ENCODE results near the gene NUDT11. TPM values are rescaled to one million over a fixed set of nuclear protein-coding genes. Genes with fewer than 3 reads are reported as not detected.
A peak's percentile ranks its signal among the peaks of the same experiment; 100 is the strongest.

NUDT11 gene
- total and polyA plus RNA-seq, 2 donors (not counting 1 experiment from before 2014, with no cell fraction given): 0.10 TPM; not detected in 1

DNA sequence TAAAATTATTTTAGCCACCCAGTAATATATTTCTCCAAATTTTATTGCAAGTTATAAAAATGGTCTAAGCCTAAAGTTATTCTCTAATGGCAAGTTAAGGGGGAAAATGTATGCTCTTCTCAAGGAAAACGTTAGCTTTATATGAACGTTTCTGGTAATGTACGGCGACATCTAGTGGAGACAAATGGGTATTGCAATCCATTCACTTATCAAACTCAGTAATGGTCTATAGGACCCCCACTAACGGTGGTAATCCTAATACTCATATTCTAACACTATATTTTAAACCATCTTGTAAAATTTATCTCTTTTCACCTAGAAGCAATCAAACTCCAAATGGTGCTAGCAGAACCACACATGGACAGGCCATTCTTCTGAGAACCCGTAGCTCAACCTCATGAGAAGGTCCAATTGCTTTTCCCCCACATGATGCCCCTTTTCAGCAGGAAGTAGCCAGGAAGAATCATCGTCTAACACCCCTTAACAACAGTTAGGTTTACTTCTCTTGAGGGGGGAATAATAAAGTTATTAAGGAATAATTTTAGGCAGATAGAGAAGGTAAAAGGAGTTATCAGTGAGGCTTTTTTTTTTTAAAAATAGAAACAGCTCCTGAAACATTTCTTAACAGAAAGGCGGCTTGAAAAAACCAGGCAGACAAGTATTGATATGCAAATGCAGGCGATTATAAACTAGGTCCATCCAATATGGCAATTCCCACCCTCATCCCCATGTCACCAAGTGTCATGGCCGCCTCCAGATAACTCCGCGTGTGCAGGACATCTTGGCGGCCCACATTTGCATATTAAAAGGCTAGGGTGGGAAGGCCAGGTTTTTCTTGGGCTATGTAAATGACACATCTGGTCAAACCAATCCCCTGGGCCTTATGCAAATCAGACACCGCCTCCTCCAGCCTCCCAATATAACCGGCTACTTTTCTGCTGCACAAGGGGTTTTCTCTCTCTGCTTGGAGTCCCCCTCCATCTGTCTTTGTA, 35.0 kb downstream of the NUDT11 start:
- WGBS (ENCODE audit: insufficient coverage): no CpG with 5 or more reads among the region's 15 CpGs
- Histone ChIP-seq H3K4me1 (ENCODE audit: control insufficient read depth in 2 of 2, insufficient read depth in 2 of 2, low read length in 2 of 2) (no peaks in the 10 kb centered on the region), H3K27me3 (replicated peaks in 1 of 4; ENCODE audit: control extremely low read depth in 1 of 4, control insufficient read depth in 3 of 4, insufficient read depth in 4 of 4, low read length in 3 of 4) (no peaks in the 10 kb centered on the region), H3K27ac (ENCODE audit: low read length in 2 of 2) (no peak overlapping the region), H4K20me1 (ENCODE audit: control insufficient read depth, insufficient read depth, low read length, poor library complexity, severe bottlenecking) (no peaks in the 10 kb centered on the region), H3K4me2 (replicated peaks; ENCODE audit: low read depth, low read length, poor library complexity, severe bottlenecking) (no peak overlapping the region), H3K4me3 (ENCODE audit: control extremely low read depth in 1 of 5, extremely low read depth in 1 of 5, insufficient read depth in 1 of 5, low read depth in 2 of 5, low read length in 4 of 5) (no peak overlapping the region), H3K9ac (ENCODE audit: low read length) (no peak overlapping the region), H3K36me3 (replicated peaks in 1 of 2; ENCODE audit: control extremely low read depth in 1 of 2, control insufficient read depth in 1 of 2, extremely low read depth in 1 of 2, insufficient read depth in 2 of 2, low read length in 1 of 2) (no peaks in the 10 kb centered on the region), H3K79me2 (ENCODE audit: control insufficient read depth, insufficient read depth, low read length) (no peaks in the 10 kb centered on the region), H3K9me3 (ENCODE audit: control extremely low read depth in 1 of 3, control insufficient read depth in 2 of 3, insufficient read depth in 1 of 3, low read length in 2 of 3) (no peaks in the 10 kb centered on the region), H2AFZ (ENCODE audit: insufficient read depth, low read depth, low read length, poor library complexity, severe bottlenecking) (peak overlapping the region; percentile 2)
- no peak for ATAC-seq (ENCODE audit: low read depth)
- H3K4me3 Mint-ChIP-seq: no peak overlapping the region
- H3K4me1 Mint-ChIP-seq: no peaks in the 10 kb centered on the region
- H3K27me3 Mint-ChIP-seq: no peaks in the 10 kb centered on the region
- no peak overlapping the region for H3K27ac Mint-ChIP-seq
- ChIA-PET POLR2A (no interaction called here), CTCF (interaction anchor here (0.5 to 7.7 kb wide), 10 partner anchors 9 to 1158 kb away, joined by 3 to 65 read pairs (median 5); no protein-coding TSS in a partner anchor)
- TF ChIP-seq, protein P1, sequence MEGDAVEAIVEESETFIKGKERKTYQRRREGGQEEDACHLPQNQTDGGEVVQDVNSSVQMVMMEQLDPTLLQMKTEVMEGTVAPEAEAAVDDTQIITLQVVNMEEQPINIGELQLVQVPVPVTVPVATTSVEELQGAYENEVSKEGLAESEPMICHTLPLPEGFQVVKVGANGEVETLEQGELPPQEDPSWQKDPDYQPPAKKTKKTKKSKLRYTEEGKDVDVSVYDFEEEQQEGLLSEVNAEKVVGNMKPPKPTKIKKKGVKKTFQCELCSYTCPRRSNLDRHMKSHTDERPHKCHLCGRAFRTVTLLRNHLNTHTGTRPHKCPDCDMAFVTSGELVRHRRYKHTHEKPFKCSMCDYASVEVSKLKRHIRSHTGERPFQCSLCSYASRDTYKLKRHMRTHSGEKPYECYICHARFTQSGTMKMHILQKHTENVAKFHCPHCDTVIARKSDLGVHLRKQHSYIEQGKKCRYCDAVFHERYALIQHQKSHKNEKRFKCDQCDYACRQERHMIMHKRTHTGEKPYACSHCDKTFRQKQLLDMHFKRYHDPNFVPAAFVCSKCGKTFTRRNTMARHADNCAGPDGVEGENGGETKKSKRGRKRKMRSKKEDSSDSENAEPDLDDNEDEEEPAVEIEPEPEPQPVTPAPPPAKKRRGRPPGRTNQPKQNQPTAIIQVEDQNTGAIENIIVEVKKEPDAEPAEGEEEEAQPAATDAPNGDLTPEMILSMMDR (IDR thresholded peaks at IDR 0.05): peak; percentile 78
- TF ChIP-seq EZH2 (IDR thresholded peaks at IDR 0.05; ENCODE audit: borderline replicate concordance, insufficient read depth, low read depth, low read length, poor library complexity, severe bottlenecking): no peak
- no peaks in the 10 kb centered on the region for H3K9me3 Mint-ChIP-seq (ENCODE audit: insufficient read depth)
- intact Hi-C loops (cut with micrococcal nuclease): loop anchor here (1.0 kb wide), 1 partner anchor 125 kb away; no protein-coding TSS in a partner anchor
- DNase-seq: peak; percentile 61

DNA sequence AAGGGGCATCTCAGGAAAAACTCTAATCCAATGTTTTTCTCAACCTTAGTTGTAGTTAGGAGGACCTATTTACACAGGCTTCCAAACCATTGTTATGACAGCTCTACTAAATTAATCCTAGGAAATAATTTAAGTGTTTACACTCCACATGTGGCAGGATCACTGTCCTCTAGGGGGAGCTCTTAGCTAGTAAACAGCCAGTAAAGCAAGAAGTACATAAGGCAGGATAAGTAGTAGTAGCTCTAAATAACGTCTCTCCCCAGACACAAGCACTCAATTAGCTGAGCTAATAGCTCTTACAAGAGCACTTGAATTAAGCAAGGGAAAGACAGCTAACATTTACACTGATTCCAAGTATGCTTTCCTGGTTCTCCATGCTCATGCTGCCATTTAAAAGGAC, 37.3 kb downstream of the NUDT11 start:
- Histone ChIP-seq H3K79me2 (ENCODE audit: control insufficient read depth, insufficient read depth, low read length) (no peaks in the 10 kb centered on the region), H3K4me3 (ENCODE audit: control extremely low read depth in 1 of 5, extremely low read depth in 1 of 5, insufficient read depth in 1 of 5, low read depth in 2 of 5, low read length in 4 of 5) (no peak overlapping the region), H3K9me3 (ENCODE audit: control extremely low read depth in 1 of 3, control insufficient read depth in 2 of 3, insufficient read depth in 1 of 3, low read length in 2 of 3) (no peaks in the 10 kb centered on the region), H3K27ac (ENCODE audit: low read length in 2 of 2) (no peak overlapping the region), H3K4me2 (replicated peaks; ENCODE audit: low read depth, low read length, poor library complexity, severe bottlenecking) (no peak overlapping the region), H4K20me1 (ENCODE audit: control insufficient read depth, insufficient read depth, low read length, poor library complexity, severe bottlenecking) (no peaks in the 10 kb centered on the region), H3K4me1 (ENCODE audit: control insufficient read depth in 2 of 2, insufficient read depth in 2 of 2, low read length in 2 of 2) (no peaks in the 10 kb centered on the region), H3K27me3 (replicated peaks in 1 of 4; ENCODE audit: control extremely low read depth in 1 of 4, control insufficient read depth in 3 of 4, insufficient read depth in 4 of 4, low read length in 3 of 4) (no peaks in the 10 kb centered on the region), H3K9ac (ENCODE audit: low read length) (no peak overlapping the region), H2AFZ (ENCODE audit: insufficient read depth, low read depth, low read length, poor library complexity, severe bottlenecking) (no peak overlapping the region), H3K36me3 (replicated peaks in 1 of 2; ENCODE audit: control extremely low read depth in 1 of 2, control insufficient read depth in 1 of 2, extremely low read depth in 1 of 2, insufficient read depth in 2 of 2, low read length in 1 of 2) (no peaks in the 10 kb centered on the region)
- no peaks in the 10 kb centered on the region for H3K4me1 Mint-ChIP-seq
- CTCF ChIA-PET: interaction anchor here (1.4 to 7.7 kb wide), 3 partner anchors 10 to 311 kb away, joined by 3 to 65 read pairs (median 18); no protein-coding TSS in a partner anchor
- DNase-seq (peak; percentile 5), ATAC-seq (ENCODE audit: low read depth) (no peak)
- intact Hi-C loops (cut with micrococcal nuclease): no loop called here
- no peaks in the 10 kb centered on the region for H3K9me3 Mint-ChIP-seq (ENCODE audit: insufficient read depth)
- H3K27me3 Mint-ChIP-seq: no peaks in the 10 kb centered on the region
- no peak for TF ChIP-seq EZH2 (IDR thresholded peaks at IDR 0.05; ENCODE audit: borderline replicate concordance, insufficient read depth, low read depth, low read length, poor library complexity, severe bottlenecking)
- TF ChIP-seq, protein P1 (IDR thresholded peaks at IDR 0.05): peak; percentile 15
- no peak overlapping the region for H3K27ac Mint-ChIP-seq
- WGBS (ENCODE audit: insufficient coverage): no CpG with 5 or more reads among the region's 1 CpG
- no peak overlapping the region for H3K4me3 Mint-ChIP-seq
- POLR2A ChIA-PET: no interaction called here
